ENCODE results near the gene ERVW-1.

GRCh38 chr7:92451645-92452044, 26.1 kb downstream of the ERVW-1 start:
- TF ChIP-seq CTCF (IDR thresholded peaks at IDR 0.05) = no peak
- no peak for TF ChIP-seq TCF7L2 (IDR thresholded peaks at IDR 0.05; ENCODE audit: low read depth, low read length)

All from Panc1 (cell line).